C4-2B (cell line): ENCODE results near the gene RBBP9.
"Not testable (repeated sequence)": the region's sequence is repeated elsewhere in the genome, so short reads cannot be mapped to it uniquely, and the experiment has no call there.

Source experiments
- CTCF ChIP-seq: fragments of 450-650 bp; conservative IDR thresholded peaks from 2 replicates; pipeline ENCODE4 v1.5.1; 2017; ENCODE audit warnings: mild to moderate bottlenecking
- ZFX ChIP-seq: fragments of 450-650 bp; IDR thresholded peaks from 2 replicates; pipeline ENCODE4 v1.6.1; 2017

DNA sequence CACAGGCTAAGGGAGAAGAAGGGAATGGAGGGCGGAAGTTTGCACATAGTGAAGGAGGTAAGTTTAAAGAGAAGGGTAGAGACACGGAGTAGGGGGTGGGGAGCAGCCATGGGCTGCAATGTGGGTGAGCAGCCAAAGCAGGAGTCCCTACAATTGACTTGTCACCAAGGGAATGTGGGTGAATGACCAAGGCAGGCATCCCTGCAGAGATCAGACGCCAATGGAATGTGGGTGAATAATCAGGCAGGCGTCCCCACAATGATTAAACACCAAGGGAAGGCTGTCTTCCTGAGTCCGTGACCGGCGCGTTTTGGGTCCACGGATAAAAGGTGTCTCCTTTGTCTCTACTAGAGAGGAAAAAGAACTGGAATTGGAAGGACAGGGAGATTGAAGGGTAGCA is 25.0 kb upstream of the RBBP9 start:
- not testable (repeated sequence) for TF ChIP-seq CTCF, ZFX
